DMS53 treated with DMSO at 0.1 percent for 48 hours (cell line): ENCODE data around the gene MTERF2.
"Not testable (repeated sequence)": the region's sequence is repeated elsewhere in the genome, so short reads cannot be mapped to it uniquely, and the experiment has no call there.

Experiments
- DNase-seq: peaks from one replicate; lab custom pipeline; 2025; ENCODE audit not compliant: unreplicated experiment; lab: John Stamatoyannopoulos, UW

MTERF2 gene

GRCh38 chr12:106986625-106987389, at the start of gene MTERF2:
MTERF2 (minus strand) TSS chr12:106987146; CDS start chr12:106978714, 8,432 bp downstream.
- DNase-seq: peak; percentile 93

GRCh38 chr12:107035733-107036132, 48.8 kb upstream of the MTERF2 start:
- DNase-seq: no peak

- DNase-seq: no peak
Observed at GRCh38 chr12:107033758-107034739, 47.1 kb upstream of the MTERF2 start.

- no peak for DNase-seq
Observed at GRCh38 chr12:107032266-107032665, 45.3 kb upstream of the MTERF2 start.

- DNase-seq: no peak
Observed at GRCh38 chr12:107031061-107031460, 44.1 kb upstream of the MTERF2 start.

GRCh38 chr12:107029081-107029480, 42.1 kb upstream of the MTERF2 start:
- DNase-seq: no peak

- peak; percentile 99 for DNase-seq
Observed at GRCh38 chr12:107027636-107028053, 40.7 kb upstream of the MTERF2 start.

- no peak for DNase-seq
Observed at GRCh38 chr12:107026806-107027635, 40.1 kb upstream of the MTERF2 start.

- DNase-seq: not testable (repeated sequence)
Observed at GRCh38 chr12:107026356-107026755, 39.4 kb upstream of the MTERF2 start.

GRCh38 chr12:107025671-107026070, 38.7 kb upstream of the MTERF2 start:
- DNase-seq: no peak

GRCh38 chr12:107019546-107019945, 32.6 kb upstream of the MTERF2 start:
- DNase-seq: no peak

GRCh38 chr12:107017042-107017441, 30.1 kb upstream of the MTERF2 start:
- no peak for DNase-seq

- peak; percentile 95 for DNase-seq
Observed at GRCh38 chr12:107014055-107014454, 27.1 kb upstream of the MTERF2 start.

GRCh38 chr12:107012736-107013425, 25.9 kb upstream of the MTERF2 start:
- DNase-seq: no peak

- DNase-seq: no peak
Observed at GRCh38 chr12:107011519-107011918, 24.6 kb upstream of the MTERF2 start.

GRCh38 chr12:107007411-107007810, 20.5 kb upstream of the MTERF2 start:
- DNase-seq: no peak

- DNase-seq: not testable (repeated sequence)
Observed at GRCh38 chr12:107002665-107003064, 15.7 kb upstream of the MTERF2 start.

GRCh38 chr12:106999446-106999845, 12.5 kb upstream of the MTERF2 start:
- DNase-seq: no peak

GRCh38 chr12:106997916-106998315, 11.0 kb upstream of the MTERF2 start:
- no peak for DNase-seq

GRCh38 chr12:106996102-106996501, 9.2 kb upstream of the MTERF2 start:
- not testable (repeated sequence) for DNase-seq
